B cell (primary cell): Measurements from ENCODE around the gene ATOH1. TPM values are rescaled to one million over a fixed set of nuclear protein-coding genes. Genes with fewer than 3 reads are reported as not detected.

Experiments
- ATAC-seq: fragments of 200-7000 bp; cut with Tn5 transposase; one replicate; pipeline ENCODE4 v1.10.0; 2021; ENCODE audit warnings: low read depth, mild to moderate bottlenecking, moderate number of reproducible peaks, moderate library complexity
- CTCF ChIA-PET: fragments of 350-600 bp; sonication (Branson Sonifier 250); formaldehyde crosslinking; loops from one replicate; lab custom pipeline; 2021; ENCODE audit warnings: antibody characterized with exemption, inconsistent platforms; lab: Charles Lee
- POLR2A ChIA-PET: fragments of 350-600 bp; sonication (Branson Sonifier 250); formaldehyde crosslinking; loops from one replicate; lab custom pipeline; 2021; ENCODE audit warnings: antibody characterized with exemption; lab: Charles Lee
- DNase-seq: peaks from one replicate; pipeline ENCODE4 v3.0.0; 2013
- H2AFZ ChIP-seq: 2 replicates; pipeline ENCODE4 v1.6.1; 2012; ENCODE audit warnings: mild to moderate bottlenecking, low read depth, low read length; ENCODE audit not compliant: insufficient read depth, poor library complexity, severe bottlenecking
- H3K27ac ChIP-seq, 2 donors: 1 replicate in 1 of 2; 2 replicates in 1 of 2; pipeline ENCODE4 v1.5.1; 2012 to 2013; ENCODE audit warnings: low read length in 2 of 2, mild to moderate bottlenecking in 2 of 2, moderate library complexity in 1 of 2
- H3K27me3 ChIP-seq, 4 experiments: fragments of 200-600 bp in 1 of 4; sonication (generic) in 1 of 4; replicated peaks in 1 of 4; 1 replicate in 2 of 4; 2 replicates in 2 of 4; pipeline versions ENCODE4 v1.6.1 to v1.7.0; 2013 to 2016; ENCODE audit warnings: low read length in 3 of 4, mild to moderate bottlenecking in 2 of 4, mixed read lengths in 1 of 4, moderate library complexity in 1 of 4; ENCODE audit not compliant: insufficient read depth in 4 of 4, control insufficient read depth in 3 of 4; ENCODE audit errors: control extremely low read depth in 1 of 4
- H3K36me3 ChIP-seq, 2 experiments: replicated peaks in 1 of 2; 1 replicate in 1 of 2; 2 replicates in 1 of 2; pipeline versions ENCODE4 v1.6.1 to v1.7.1; 2013; ENCODE audit warnings: low read length in 1 of 2; ENCODE audit not compliant: insufficient read depth in 2 of 2, control insufficient read depth in 1 of 2; ENCODE audit errors: control extremely low read depth in 1 of 2, extremely low read depth in 1 of 2
- H3K4me1 ChIP-seq, 2 donors: fragments of 200-600 bp in 1 of 2; sonication (generic) in 1 of 2; 1 replicate in 1 of 2; 2 replicates in 1 of 2; pipeline versions ENCODE4 v1.5.1 to v1.6.1; 2013 to 2017; ENCODE audit warnings: low read length in 2 of 2; ENCODE audit not compliant: control insufficient read depth in 2 of 2, insufficient read depth in 2 of 2
- H3K4me2 ChIP-seq: replicated peaks from 2 replicates; pipeline ENCODE3; 2012; ENCODE audit warnings: mild to moderate bottlenecking, low read depth, low read length; ENCODE audit not compliant: poor library complexity, severe bottlenecking
- H3K4me3 ChIP-seq, 5 experiments: fragments of 200-600 bp in 1 of 5; sonication (generic) in 1 of 5; 1 replicate in 3 of 5; 2 replicates in 2 of 5; pipeline versions ENCODE4 v1.5.1 to v1.7.0; 2011 to 2016; ENCODE audit warnings: low read length in 4 of 5, mild to moderate bottlenecking in 4 of 5, low read depth in 2 of 5, control low read depth in 1 of 5, moderate library complexity in 1 of 5; ENCODE audit not compliant: insufficient read depth in 1 of 5; ENCODE audit errors: control extremely low read depth in 1 of 5, extremely low read depth in 1 of 5
- H3K79me2 ChIP-seq: fragments of 200-600 bp; sonication (generic); one replicate; pipeline ENCODE4 v1.6.0; 2016; ENCODE audit warnings: low read length; ENCODE audit not compliant: control insufficient read depth, insufficient read depth
- H3K9ac ChIP-seq: fragments of 200-600 bp; sonication (generic); 2 replicates; pipeline ENCODE4 v1.6.1; 2017; ENCODE audit warnings: mild to moderate bottlenecking, low read length, moderate library complexity
- H3K9me3 ChIP-seq, 3 donors: one replicate each; pipeline versions ENCODE4 v1.6.1 to v1.7.1; 2013; ENCODE audit warnings: low read length in 2 of 3; ENCODE audit not compliant: control insufficient read depth in 2 of 3, insufficient read depth in 1 of 3; ENCODE audit errors: control extremely low read depth in 1 of 3
- H4K20me1 ChIP-seq: 2 replicates; pipeline ENCODE4 v1.6.0; 2012; ENCODE audit warnings: mild to moderate bottlenecking, low read length; ENCODE audit not compliant: insufficient read depth, control insufficient read depth, poor library complexity, severe bottlenecking
- H3K27ac Mint-ChIP-seq: one replicate; pipeline ENCODE4 v1.8.0; 2021; ENCODE audit warnings: mixed read lengths
- H3K27me3 Mint-ChIP-seq: one replicate; pipeline ENCODE4 v1.8.0; 2021; ENCODE audit warnings: mixed read lengths
- H3K4me1 Mint-ChIP-seq: one replicate; pipeline ENCODE4 v1.8.0; 2021; ENCODE audit warnings: mixed read lengths
- H3K4me3 Mint-ChIP-seq: one replicate; pipeline ENCODE4 v1.8.0; 2021; ENCODE audit warnings: mixed read lengths
- H3K9me3 Mint-ChIP-seq: one replicate; pipeline ENCODE4 v1.8.0; 2022; ENCODE audit warnings: mixed read lengths; ENCODE audit not compliant: insufficient read depth
- EZH2 ChIP-seq: IDR thresholded peaks from 2 replicates; pipeline ENCODE4 v1.6.1; 2012; ENCODE audit warnings: borderline replicate concordance, low read depth, mild to moderate bottlenecking, moderate library complexity, low read length; ENCODE audit not compliant: insufficient read depth, poor library complexity, severe bottlenecking
- WGBS: methylation state at CpG from one replicate; pipeline ENCODE4 v1.1.5; 2013; ENCODE audit warnings: missing lambda C conversion rate; ENCODE audit not compliant: insufficient coverage; 5-methylcytosine and 5-hydroxymethylcytosine counted together
- intact Hi-C: fragments of 100-400 bp; cut with micrococcal nuclease; formaldehyde crosslinking; loops from one replicate; pipeline ENCODE4 v1.10.0; 2022
- polyA plus RNA-seq: library from polyadenylated mRNA; depleted of rRNA; stranded (reverse); fragments of >200 nt; gene quantifications from 2 replicates; pipeline ENCODE4 v1.2.3, GENCODE V29; 2012
- total RNA-seq, 2 donors: library from RNA; stranded (reverse); fragments of 120-200 nt in 1 of 2; gene quantifications; 1 replicate in 1 of 2; 2 replicates in 1 of 2; pipeline versions ENCODE4 v1.2.3 to v1.2.4, GENCODE V29; 2013 to 2022
- TF ChIP-seq, protein P1 (sequence below): fragments of 200-600 bp; IDR thresholded peaks from one replicate; pipeline ENCODE4 v1.8.0; 2022; ENCODE audit warnings: antibody characterized with exemption, mild to moderate bottlenecking

ATOH1 gene
- total and polyA plus RNA-seq, 2 donors (not counting 1 experiment from before 2014, with no cell fraction given) = not detected

DNA sequence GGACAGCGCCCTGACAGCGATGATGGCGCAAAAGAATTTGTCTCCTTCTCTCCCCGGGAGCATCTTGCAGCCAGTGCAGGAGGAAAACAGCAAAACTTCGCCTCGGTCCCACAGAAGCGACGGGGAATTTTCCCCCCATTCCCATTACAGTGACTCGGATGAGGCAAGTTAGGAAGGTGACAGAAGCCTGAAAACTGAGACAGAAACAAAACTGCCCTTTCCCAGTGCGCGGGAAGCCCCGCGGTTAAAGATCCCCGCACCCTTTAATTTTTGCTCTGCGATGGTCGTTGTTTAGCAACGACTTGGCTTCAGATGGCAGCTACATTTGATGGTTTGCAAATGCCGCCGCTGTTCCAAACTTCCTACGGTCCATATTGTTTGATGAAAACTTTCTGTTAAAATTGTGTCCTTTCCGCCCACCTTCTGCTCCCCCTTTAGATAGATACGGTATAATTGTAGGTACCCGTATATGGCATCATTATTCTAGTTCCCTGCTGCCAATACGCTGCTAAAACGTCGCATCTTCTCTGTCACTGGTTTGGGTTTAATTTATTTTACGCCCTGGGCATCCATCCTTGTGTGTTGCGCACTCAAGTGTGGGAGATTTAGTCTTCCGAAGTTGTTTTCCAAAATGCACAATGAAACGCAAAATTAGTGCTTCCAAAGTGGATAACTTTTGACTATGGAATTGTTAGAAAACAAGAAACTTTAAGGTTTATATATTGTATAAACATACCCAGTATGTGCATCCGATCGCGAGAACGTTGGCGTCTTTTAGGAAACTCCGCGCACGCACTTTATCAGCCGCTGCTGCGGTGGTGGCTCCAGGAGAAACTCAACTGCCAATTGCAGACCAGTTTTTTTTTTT is 1.5 kb downstream of the ATOH1 start:
- Histone ChIP-seq H3K27me3 (peaks cover 0 to 56% (median 42%) of the 10 kb centered on the region in 4 experiments), H4K20me1 (no peaks in the 10 kb centered on the region), H2AFZ (no peak overlapping the region), H3K4me3 (no peak overlapping the region), H3K4me1 (peaks cover 11 to 16% of the 10 kb centered on the region in 2 donors), H3K4me2 (no peak overlapping the region), H3K9me3 (peaks cover 0 to 28% (median 0%) of the 10 kb centered on the region in 3 donors), H3K27ac (no peak overlapping the region), H3K36me3 (no peaks in the 10 kb centered on the region), H3K79me2 (no peaks in the 10 kb centered on the region), H3K9ac (no peak overlapping the region)
- H3K9me3 Mint-ChIP-seq = no peaks in the 10 kb centered on the region
- CTCF ChIA-PET = no interaction called here
- 25% methylated on average over 28 of the region's 40 CpGs for WGBS
- no peak overlapping the region for H3K27ac Mint-ChIP-seq
- POLR2A ChIA-PET = no interaction called here
- ATAC-seq (no peak), DNase-seq (no peak)
- H3K4me3 Mint-ChIP-seq = peak overlapping the region; percentile 18
- peaks cover 84% of the 10 kb centered on the region for H3K27me3 Mint-ChIP-seq
- peaks cover 16% of the 10 kb centered on the region for H3K4me1 Mint-ChIP-seq
- intact Hi-C loops = no loop called here
- TF ChIP-seq, protein P1, sequence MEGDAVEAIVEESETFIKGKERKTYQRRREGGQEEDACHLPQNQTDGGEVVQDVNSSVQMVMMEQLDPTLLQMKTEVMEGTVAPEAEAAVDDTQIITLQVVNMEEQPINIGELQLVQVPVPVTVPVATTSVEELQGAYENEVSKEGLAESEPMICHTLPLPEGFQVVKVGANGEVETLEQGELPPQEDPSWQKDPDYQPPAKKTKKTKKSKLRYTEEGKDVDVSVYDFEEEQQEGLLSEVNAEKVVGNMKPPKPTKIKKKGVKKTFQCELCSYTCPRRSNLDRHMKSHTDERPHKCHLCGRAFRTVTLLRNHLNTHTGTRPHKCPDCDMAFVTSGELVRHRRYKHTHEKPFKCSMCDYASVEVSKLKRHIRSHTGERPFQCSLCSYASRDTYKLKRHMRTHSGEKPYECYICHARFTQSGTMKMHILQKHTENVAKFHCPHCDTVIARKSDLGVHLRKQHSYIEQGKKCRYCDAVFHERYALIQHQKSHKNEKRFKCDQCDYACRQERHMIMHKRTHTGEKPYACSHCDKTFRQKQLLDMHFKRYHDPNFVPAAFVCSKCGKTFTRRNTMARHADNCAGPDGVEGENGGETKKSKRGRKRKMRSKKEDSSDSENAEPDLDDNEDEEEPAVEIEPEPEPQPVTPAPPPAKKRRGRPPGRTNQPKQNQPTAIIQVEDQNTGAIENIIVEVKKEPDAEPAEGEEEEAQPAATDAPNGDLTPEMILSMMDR = no peak
- TF ChIP-seq EZH2 = no peak
